Camera-type eye (tissue), 1 donor: Measurements from ENCODE around the gene SHQ1. TPM values are rescaled to one million over a fixed set of nuclear protein-coding genes. Genes with fewer than 3 reads are reported as not detected.

Experiments
- total RNA-seq: library from RNA; depleted of rRNA; stranded (reverse); fragments of >200 nt; gene quantifications from one replicate; pipeline ENCODE4 v1.2.3, GENCODE V29; 2014

The SHQ1 gene
- total RNA-seq: 26.1 TPM

DNA sequence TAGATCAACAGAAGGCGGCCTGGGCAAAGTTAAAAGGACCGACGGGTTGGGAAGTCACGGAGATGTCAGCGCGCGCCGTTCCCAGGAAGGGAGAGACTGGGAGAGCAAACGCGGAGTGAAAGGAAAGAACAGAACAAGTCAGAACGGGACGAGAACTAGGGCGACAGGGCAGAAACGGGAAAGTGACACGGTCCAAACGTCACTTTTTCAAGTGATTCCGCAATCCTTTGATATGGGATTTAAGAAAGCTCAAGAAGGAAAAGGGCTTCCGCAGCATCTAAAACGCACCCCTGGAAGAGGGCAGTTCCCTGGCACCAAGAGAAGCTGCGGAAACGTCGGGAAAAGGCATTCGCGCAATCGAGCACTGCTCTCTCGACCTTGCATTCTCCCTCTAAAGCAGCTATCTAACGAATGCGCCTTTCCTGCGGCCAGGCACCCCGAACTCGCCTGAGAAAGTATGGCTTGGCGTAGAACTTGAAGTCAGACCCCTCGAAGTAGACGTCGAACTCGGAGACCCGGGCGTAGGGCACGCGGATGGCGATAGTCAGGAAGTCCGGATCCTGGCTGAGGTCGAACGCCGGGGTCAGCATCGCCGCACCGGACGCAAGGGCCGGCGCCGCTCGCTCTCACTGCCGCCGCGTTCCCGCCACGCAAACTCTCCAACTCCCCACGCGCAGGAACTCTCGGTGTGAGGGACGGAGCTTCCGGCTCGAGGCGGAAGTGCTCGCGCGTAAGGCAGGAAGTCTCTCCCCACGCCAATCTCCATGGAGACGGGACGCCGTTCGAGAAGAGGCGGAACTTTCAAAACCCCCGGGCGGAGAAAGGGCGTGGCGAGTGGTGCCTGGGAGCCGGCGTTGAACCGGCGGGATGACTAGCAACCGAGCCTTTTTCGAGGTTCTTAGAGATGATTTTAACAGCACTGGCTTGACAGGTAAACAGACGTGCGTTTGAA, at the start of gene SHQ1:
TSS of gene SHQ1 (minus strand) at position 695 of the 952 bp plus-strand sequence. CDS start at position 590, 105 bp downstream.

DNA sequence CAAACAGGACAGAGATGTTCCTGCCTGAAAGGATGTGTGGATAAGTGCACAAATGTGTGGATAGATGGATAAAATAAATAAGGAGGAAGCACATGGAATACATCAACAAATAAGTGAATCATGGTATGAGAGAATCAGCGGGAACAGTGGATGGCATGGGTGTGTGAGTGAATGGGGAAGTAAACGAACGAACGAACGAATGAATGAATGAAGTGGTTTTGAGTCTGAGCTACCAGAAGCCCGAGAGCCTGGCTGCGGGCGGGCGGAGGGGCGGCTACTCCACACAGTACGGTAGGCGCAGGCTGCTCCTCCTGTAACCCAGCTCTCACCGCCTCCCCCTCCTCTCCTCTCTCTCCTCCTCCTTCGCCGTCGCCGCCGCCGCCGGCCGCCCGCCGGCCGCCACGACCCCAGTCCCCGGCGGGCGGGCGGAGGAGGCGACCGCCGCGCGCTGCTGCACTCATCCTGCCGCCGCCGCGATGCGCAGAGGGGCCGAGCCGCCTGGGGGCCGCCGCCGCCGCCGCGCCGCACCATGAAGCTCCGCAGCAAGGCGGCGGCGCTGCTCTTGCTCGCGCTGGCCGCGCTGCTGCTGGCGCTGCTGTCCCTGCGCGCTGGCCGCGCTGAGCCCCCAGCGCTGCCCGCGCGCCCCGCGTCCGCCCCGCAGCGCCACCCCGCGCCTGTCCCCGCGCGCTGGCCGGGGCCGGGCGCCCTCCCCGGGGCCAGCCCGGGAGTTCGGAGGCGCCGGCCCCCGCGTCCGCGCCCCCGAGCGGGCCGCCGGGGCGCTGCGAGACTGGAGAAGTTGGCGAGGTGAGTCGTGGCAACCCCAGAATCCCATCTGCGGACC, 39.7 kb upstream of the SHQ1 start, which contains the start of gene GXYLT2:
TSS of gene GXYLT2 (plus strand) at position 342 of the 841 bp plus-strand sequence. CDS start at position 530, 188 bp downstream.

Other genes starting within 250 kb of the SHQ1 start
- 33.9 TPM for gene GXYLT2, start 39.6 kb upstream of the SHQ1 start, total RNA-seq
- 125 TPM for gene PPP4R2, start 148.4 kb upstream of the SHQ1 start, total RNA-seq
- gene EBLN2, start 213.2 kb upstream of the SHQ1 start, total RNA-seq: 15.2 TPM